Activated CD8-positive, alpha-beta memory T cell treated with anti-CD3 and anti-CD28 coated beads, Interleukin-2, amount 50 U/mL, for 24 hours (primary cell): ENCODE data around the gene CSF1.
A peak's percentile ranks its signal among the peaks of the same experiment; 100 is the strongest.

Experiments used
- DNase-seq: peaks from one replicate; pipeline ENCODE4 v3.0.0-alpha.2; 2020; ENCODE audit errors: extremely low read depth

CSF1 gene

GRCh38 chr1:109882288-109883245 is 28.1 kb upstream of the CSF1 start:
- DNase-seq = no peak

GRCh38 chr1:109883248-109883955 is 27.2 kb upstream of the CSF1 start:
- DNase-seq = no peak

- no peak for DNase-seq
Observed at GRCh38 chr1:109884242-109884891, 26.3 kb upstream of the CSF1 start.

- no peak for DNase-seq
Observed at GRCh38 chr1:109885589-109885988, 25.1 kb upstream of the CSF1 start.

- DNase-seq = no peak
Observed at GRCh38 chr1:109886827-109887226, 23.8 kb upstream of the CSF1 start.

- no peak for DNase-seq
Observed at GRCh38 chr1:109887271-109887670, 23.4 kb upstream of the CSF1 start.

- no peak for DNase-seq
Observed at GRCh38 chr1:109887884-109888283, 22.8 kb upstream of the CSF1 start.

GRCh38 chr1:109889094-109889493 is 21.6 kb upstream of the CSF1 start:
- DNase-seq = no peak

- peak; percentile 36 for DNase-seq
Observed at GRCh38 chr1:109890115-109890953, 20.3 kb upstream of the CSF1 start.

- DNase-seq = no peak
Observed at GRCh38 chr1:109891930-109892329, 18.7 kb upstream of the CSF1 start.

- no peak for DNase-seq
Observed at GRCh38 chr1:109892561-109893368, 17.9 kb upstream of the CSF1 start.

- no peak for DNase-seq
Observed at GRCh38 chr1:109893532-109894171, 17.0 kb upstream of the CSF1 start.

GRCh38 chr1:109894823-109895719 is 15.6 kb upstream of the CSF1 start:
- no peak for DNase-seq

- DNase-seq = no peak
Observed at GRCh38 chr1:109895720-109896504, 14.7 kb upstream of the CSF1 start.

GRCh38 chr1:109896681-109897080 is 14.0 kb upstream of the CSF1 start:
- no peak for DNase-seq

- no peak for DNase-seq
Observed at GRCh38 chr1:109897259-109897955, 13.2 kb upstream of the CSF1 start.

- DNase-seq = no peak
Observed at GRCh38 chr1:109898842-109899241, 11.8 kb upstream of the CSF1 start.

- no peak for DNase-seq
Observed at GRCh38 chr1:109901141-109901523, 9.5 kb upstream of the CSF1 start.
